HG03342 (cell line): ENCODE measurements around the gene MCM3.

Experiments used
- ATAC-seq: cut with Tn5 transposase; IDR thresholded peaks from one replicate; pipeline ENCODE4 v1.9.1; 2021; ENCODE audit warnings: mild to moderate bottlenecking, moderate library complexity; ENCODE audit not compliant: unreplicated experiment

Gene MCM3

DNA sequence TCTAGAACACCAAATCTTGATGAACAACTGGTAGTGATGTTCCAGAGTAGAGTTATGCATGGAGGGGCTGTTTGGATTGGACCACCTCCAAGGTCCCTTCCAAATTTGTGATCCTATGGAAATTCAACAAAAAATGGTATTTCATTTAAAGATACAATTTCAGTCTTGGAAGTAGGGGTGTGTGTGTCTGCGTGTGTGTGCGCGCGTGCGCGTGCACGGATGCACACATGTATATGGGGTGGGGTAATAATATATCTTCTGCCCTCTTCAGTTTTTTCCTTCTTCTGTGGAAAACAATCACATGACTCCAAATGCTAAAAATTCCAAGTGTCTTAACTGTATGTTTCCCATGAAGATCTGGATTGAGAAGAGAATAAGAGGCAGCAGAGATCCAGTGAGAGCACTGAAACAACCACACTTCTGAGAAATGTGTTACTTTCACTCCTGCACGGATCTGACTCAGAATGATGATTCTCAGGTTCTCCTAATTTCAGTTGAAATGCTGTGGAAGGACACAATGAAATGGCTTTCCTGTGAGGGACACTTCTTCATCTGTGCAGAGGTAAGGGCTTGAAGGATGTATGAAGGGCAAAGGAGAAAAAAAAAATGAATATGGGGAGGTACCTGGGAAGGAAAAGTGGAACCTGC, 29.7 kb downstream of the MCM3 start:
- ATAC-seq: no peak

DNA sequence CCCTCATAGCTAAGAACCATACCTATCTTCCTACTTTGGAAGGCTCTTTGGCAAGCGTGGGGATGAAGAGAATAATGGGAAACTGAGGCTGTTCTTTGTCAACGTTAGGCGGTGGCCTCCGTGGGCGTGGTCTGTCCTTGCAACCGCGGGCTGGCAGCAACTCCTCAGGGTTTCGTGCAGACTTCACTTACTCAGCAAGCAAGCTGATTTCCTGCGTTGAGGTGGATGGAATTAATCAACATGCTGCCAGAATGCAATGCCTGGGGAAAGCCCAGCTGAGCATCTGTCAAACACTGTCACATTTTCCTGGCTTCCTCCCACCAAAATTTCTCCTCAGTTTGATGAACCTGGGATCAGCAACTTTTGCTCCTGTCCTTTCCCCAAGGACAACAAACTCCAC, 31.0 kb downstream of the MCM3 start:
- ATAC-seq: no peak

DNA sequence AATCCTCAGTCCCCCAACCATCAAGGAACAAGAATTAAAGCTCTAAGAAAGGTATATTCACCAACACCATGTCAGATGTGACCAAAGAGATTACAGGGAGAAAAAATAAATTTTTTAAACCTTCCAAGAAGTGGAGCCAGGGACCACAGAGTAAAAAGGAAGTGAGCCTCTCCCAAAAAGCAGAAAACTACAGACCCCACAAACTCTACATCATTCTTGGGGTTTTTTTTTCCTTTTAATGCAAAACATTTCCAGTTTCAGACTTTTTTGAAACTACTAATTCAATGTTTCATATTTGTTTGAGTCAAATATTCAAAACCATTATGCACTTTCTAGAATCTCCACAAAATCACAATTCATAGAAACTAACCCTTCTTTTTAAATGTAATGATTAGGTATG, 33.4 kb downstream of the MCM3 start:
- no peak for ATAC-seq

DNA sequence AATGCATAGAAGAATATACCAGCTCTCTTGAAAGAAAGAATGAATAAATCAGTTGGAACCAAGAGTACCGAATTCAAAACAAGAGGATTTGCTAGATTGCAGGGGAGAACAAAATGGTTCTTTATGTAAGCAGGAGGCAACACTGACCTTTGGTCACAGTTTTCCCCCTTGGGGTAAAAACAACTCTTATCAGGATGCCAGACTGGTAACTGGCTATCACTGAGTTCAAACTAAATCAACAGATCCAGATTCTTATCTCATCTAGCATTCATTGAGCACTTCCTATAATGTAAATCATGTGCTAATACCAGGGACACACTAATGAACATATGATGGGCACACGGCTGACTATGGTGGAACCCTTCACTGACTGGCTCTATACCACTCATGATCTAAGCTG, 35.5 kb downstream of the MCM3 start:
- no peak for ATAC-seq

DNA sequence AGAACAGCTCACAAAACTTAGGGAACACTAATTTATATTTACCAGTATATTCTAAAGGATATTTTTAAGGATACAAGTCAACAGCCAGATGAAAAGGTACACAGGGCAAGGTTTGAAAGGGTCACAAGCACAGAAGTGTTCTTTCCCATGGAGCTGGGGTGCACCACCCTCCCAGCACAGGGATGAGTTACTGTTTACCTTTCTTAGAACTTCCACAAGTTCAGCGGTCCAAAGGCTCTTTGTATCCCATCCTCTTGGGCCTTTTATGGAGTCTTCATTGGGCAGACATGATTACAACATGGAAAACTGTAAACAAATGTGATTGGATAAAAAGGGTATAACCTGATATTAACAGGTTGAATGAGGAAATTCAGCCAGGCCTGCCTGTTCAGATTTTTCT, 39.1 kb downstream of the MCM3 start:
- no peak for ATAC-seq

DNA sequence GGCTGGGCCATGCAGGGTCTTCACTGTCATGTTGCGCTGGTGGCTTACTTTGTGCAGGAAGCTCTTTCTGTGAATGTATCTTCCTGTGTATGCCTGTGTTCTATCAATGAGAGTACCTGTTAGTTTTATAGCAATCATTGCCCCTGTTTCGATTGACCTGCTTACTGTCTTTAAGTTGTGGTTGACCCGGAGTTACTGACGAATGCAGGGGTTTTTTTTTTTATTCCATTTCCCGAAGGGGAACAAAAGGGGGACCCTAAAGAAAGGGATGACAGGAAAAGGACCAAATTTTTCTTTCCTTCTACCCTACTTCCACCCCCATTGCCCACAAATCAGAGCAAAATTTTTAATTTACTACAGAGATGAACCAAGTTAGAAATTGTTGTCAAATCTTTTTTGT, 40.1 kb downstream of the MCM3 start, which contains the start of gene IL17F:
TSS of gene IL17F (minus strand) at position 101 of the 400 bp plus-strand sequence. CDS start at position 30, 71 bp downstream.
- ATAC-seq: no peak

DNA sequence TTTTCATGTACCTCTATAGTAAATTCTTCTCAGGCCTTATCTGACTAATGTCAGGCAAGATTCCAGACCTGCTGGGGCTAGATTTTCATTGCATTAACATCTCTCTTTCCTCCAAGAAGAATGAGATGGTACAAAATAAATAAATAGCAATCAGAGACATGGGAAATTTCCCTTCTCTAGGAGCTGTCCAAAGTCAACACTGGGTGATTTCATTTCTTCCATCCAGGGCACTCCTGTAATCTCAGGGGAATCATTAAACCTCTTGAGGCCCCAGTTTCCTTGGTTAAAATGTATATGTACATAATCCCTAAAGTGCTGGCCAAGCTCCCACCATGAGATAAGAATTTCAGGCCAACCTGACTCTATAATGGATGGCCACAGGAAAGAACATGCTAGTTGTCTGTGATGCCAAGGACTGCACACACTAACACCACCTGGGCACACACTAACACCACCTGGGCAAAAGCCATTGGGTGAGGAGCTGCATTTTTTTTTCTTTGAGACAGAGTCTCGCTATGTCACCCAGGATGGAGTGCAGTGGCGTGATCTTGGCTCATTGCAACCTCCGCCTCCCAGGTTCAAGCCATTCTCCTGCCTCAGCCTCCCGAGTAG, 41.2 kb downstream of the MCM3 start:
- ATAC-seq: no peak

DNA sequence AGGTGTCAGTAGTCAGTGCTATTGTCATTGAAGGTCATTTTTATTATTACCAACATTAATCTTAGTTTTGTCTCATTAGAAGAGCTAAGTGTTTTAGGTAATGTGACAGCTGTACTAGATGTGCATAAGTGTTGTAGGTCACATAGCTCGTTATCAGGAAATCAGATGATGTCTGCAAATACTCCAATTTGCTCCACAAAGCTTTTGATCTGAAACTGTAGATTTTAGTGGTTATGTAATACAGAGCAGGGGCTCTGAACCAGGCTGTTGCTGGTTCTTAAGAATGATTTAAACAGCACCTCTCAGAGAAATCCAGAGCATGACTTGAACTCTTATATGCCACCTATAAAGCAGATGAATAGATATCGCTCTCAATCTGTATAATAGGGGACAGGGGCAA, 42.7 kb downstream of the MCM3 start:
- no peak for ATAC-seq

DNA sequence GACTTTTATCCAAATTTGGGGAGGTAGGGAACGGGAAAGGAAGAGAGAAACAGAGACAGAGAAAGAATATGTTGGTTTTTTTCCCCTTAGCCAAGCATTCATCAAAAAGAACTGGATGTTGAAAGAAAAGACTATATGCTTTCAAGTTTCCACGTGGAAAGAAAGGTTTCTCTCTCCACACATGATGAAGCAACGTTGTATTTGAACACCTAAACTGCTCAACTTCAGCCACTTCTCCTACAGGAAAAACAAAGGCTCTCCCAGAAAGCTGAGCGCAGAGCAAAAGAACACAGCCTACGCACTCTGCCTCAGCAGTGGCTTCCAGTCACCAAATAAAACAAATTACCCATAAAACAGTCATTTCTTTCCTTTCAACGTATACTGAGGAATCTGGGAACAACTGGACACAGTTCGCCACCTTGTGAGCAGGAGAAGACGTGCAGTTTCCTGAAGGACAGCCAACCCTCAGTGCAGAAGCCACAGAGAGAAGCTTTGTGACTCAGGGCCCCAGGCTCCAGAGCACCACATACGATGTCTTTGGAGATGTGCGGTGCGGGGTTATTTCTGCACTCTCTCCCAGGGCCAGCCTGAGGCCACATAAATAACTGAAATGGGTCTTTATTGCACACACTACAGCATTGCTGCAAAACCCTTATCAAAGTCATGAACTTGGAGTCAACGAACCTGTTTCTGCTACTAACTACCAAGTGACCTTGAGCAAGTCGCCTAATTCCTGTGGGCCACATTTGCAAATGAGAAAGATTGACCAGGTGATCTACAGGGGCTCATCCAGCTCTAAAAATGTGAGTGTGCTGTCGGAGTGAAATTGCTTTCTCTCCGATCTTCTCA, 50.3 kb downstream of the MCM3 start:
- peak; percentile 55 for ATAC-seq

DNA sequence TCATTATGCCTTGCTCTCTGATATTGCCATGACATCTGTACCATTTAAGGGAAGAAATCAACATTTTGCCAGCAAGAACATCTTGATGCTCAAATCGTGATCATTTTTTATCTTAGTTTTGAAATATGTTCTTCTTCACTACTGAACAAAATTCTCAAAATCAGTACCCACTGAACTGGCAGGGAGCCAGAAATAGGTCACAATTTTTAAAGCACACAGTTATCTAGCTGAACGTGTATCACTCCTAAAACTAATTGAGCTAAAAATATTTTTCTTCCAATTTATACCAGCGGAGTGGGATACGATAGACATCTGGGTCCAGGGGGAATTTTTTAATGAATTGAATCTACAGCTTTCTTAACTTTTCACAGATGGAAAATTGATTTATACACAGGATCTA, 51.5 kb downstream of the MCM3 start:
- no peak for ATAC-seq

DNA sequence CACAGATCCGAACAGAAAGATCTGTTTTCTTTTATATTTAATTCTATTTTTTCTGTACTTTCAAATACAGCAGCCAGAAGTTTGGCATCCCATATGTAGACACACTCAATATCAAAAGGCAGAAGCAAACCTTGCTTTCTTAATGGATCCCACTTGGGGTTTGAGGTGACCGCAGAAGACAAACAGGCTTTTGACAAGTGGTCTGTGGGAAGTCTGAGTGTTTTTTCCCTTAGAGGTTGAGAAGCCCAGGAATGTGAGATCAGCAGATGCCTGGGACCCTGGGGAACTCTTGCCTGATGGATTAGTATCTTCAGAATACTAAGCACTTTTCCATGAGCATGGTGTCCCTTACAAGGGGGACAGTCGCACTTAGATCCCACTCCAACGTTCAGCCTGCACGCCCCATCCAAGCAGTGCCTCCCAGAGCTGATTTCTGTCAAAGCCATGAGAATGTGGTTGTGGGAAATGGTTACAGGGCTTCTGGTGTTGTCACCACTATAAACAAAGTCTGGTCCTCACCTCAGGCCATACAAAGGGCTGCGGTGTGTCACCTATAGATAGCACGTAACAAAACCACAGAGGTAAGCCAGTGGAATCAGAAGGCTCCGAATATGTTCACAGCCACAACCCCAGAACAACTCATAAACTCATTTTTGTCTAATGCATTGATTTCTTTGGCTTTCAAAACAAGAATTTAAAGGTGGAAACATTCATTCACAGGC, 53.0 kb downstream of the MCM3 start:
- peak; percentile 19 for ATAC-seq

DNA sequence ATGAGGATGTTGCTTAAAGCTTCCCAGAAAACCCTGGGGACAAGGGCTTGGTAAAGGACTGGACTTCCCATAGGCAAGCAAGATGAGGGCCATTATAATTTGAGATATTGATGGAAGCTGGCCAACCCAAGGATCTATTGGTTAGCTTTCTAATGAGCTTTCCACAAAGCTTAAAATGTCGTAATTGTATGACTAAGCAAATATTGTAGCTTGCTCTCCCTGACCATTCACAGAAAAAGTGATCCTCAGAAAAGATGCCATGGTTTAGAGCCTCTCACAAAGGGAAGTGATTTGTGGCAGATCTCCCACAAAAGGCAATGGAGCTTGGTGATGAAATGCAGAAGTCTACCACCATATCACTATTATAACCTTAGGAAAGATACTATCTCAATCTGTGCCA, 53.9 kb downstream of the MCM3 start:
- no peak for ATAC-seq

DNA sequence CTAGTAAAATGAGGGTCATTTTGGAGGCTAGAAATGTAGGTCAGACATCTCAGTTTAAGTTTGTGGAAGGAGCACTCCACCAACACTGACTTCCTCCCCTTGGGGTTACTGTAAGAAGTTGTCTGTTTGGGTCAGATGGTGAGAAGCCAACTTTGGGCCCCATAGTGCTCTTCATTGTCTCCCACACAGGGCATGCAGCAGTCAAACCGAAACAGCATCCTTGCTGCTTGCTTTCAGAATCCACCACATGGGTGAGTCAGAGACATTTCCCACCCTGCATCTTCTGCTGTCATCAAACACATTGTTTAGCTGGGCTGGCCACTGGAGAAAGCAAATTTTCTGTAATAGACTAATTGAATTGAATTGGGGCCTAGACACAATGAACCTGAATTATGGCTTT, 57.0 kb downstream of the MCM3 start:
- peak; percentile 99 for ATAC-seq

DNA sequence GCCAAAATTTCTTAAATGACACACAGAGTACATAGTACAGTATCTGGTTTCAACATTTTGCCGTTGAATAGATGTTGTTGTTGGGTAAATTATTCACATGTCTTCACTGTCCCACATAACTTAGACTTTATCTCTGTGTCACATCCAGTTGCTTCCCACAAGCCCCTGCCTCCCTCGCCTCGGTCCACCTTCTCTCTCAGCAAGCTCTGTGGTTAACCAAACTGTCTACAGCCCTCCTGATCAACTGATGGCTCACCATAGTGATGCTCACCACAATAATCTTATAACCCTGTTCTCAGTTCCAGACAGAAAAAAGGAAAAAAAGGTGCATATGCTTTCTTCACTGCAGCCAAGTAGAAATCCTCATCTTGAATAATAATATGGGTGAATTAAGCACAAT, 63.2 kb downstream of the MCM3 start:
- ATAC-seq: peak; percentile 80

DNA sequence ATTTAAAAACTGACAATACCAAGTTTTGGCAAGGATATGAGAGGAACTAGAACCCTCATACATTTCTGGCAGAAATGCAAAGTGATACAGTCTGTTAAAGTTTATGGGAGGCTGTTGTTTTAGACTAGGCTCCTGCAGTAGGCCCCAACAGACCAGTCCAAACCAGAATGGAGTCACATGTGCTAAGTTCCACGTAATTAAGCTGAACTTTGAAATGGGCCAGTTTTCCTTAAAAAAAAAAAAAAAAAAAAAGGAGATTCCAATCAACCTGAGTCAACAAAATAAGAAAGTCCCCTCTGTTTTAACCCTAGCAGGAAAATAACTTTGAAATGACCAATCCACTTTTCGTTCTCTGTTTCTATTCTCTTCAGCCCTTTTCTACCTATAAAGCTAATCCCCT, 66.8 kb downstream of the MCM3 start:
- ATAC-seq: no peak

DNA sequence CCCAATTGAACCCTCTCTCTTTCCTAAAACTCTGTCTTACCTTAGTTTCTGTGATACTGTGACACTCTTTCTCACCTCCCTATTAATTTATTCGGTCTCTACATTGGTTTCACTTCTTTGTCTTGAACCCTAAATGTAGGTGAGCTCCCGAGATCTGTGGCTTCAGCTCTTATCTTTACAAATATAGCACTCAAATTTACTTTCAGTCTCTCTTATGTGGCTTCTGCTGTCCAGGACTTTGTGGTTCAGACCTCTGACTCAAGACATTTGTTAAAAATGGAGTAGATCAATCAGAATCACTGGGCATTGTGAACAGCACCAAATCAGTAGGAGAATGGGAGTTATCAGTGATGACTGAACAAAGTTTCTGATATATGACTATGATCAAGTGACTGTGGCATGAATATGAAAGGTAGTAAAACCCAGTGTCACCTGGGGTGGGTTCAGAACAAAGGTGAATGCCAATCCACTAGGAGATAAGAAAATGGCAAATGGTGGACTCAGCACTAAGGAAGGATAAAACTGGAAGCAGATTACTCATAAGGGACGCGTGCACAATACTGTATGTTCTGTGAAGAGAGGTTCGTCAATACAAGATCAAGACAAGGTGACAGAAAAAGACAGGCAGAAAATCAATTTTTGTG, 67.5 kb downstream of the MCM3 start:
- no peak for ATAC-seq

DNA sequence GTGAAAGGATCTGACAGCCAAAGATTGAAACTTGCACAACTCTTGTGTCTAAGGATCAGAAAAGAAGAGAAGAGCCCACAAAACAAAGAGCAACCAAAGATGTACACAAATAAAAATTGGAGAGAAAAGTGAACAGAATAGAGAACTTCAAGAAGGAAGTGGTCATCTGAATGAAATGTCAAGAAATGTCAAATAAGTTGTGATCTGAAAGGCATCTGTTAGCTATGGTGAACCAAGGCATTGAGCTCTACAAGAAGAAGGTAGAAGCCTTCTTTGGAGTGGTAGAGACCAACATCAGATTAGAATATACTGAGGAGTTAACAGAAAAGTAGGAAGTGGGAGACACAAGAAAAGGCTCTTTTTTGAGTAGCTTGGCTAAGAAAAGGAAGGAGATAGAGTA, 68.8 kb downstream of the MCM3 start:
- no peak for ATAC-seq
